Prostate gland (tissue), 2 donors: Measurements from ENCODE around the gene PAFAH2. TPM values are rescaled to one million over a fixed set of nuclear protein-coding genes. Genes with fewer than 3 reads are reported as not detected.

Source experiments
- DNase-seq: peaks from one replicate; pipeline ENCODE4 v3.0.0-alpha.2; 2019; ENCODE audit warnings: low spot score
- H3K27ac ChIP-seq, 2 donors: fragments of 200-600 bp; sonication (generic); 2 replicates each; pipeline ENCODE4 v1.5.1; 2017 to 2019
- H3K27me3 ChIP-seq: fragments of 200-600 bp; sonication (generic); replicated peaks from 2 replicates; pipeline ENCODE4 v1.5.1; 2019; ENCODE audit not compliant: insufficient read depth
- H3K36me3 ChIP-seq, 2 donors: fragments of 200-600 bp; sonication (generic); 1 replicate in 1 of 2; 2 replicates in 1 of 2; pipeline versions ENCODE4 v1.5.1 to v1.8.1; 2017 to 2019
- H3K4me1 ChIP-seq: fragments of 200-600 bp; sonication (generic); replicated peaks from 2 replicates; pipeline ENCODE4 v1.5.1; 2019
- H3K4me3 ChIP-seq, 2 donors: fragments of 200-600 bp; sonication (generic); 2 replicates each; pipeline ENCODE4 v1.5.1; 2017 to 2019
- H3K9me3 ChIP-seq: fragments of 200-600 bp; sonication (generic); 2 replicates; pipeline ENCODE4 v1.5.1; 2017
- POLR2A ChIP-seq: fragments of 450-650 bp; IDR thresholded peaks from one replicate; pipeline ENCODE4 v1.6.1; 2016; ENCODE audit warnings: antibody characterized with exemption, mild to moderate bottlenecking
- POLR2AphosphoS5 ChIP-seq: sonication (generic); formaldehyde crosslinking; IDR thresholded peaks from one replicate; pipeline ENCODE4 v1.6.1; 2017; ENCODE audit warnings: antibody characterized with exemption
- WGBS: methylation state at CpG from one replicate; pipeline ENCODE4 v1.1.5; 2018; 5-methylcytosine and 5-hydroxymethylcytosine counted together
- intact Hi-C: fragments of 100-400 bp; cut with DNase I; formaldehyde crosslinking; loops from one replicate; pipeline ENCODE4 v1.14.2; 2022
- total RNA-seq, 2 donors: library from RNA; depleted of rRNA; stranded (reverse); fragments of >200 nt; gene quantifications; one replicate each; pipeline ENCODE4 v1.1.0, GENCODE V29; 2016
- TF ChIP-seq, protein P1 (sequence below), 4 experiments: fragments of 200-600 bp in 2 of 4; fragments of 450-650 bp in 2 of 4; sonication (generic) in 2 of 4; IDR thresholded peaks; 1 replicate in 3 of 4; 2 replicates in 1 of 4; pipeline ENCODE4 v1.5.1; 2016 to 2019; ENCODE audit warnings: antibody characterized with exemption in 4 of 4, mild to moderate bottlenecking in 2 of 4, moderate library complexity in 2 of 4

PAFAH2 gene
- total RNA-seq, 2 donors from 2014 or later, result 17.4 to 18.7 TPM

DNA sequence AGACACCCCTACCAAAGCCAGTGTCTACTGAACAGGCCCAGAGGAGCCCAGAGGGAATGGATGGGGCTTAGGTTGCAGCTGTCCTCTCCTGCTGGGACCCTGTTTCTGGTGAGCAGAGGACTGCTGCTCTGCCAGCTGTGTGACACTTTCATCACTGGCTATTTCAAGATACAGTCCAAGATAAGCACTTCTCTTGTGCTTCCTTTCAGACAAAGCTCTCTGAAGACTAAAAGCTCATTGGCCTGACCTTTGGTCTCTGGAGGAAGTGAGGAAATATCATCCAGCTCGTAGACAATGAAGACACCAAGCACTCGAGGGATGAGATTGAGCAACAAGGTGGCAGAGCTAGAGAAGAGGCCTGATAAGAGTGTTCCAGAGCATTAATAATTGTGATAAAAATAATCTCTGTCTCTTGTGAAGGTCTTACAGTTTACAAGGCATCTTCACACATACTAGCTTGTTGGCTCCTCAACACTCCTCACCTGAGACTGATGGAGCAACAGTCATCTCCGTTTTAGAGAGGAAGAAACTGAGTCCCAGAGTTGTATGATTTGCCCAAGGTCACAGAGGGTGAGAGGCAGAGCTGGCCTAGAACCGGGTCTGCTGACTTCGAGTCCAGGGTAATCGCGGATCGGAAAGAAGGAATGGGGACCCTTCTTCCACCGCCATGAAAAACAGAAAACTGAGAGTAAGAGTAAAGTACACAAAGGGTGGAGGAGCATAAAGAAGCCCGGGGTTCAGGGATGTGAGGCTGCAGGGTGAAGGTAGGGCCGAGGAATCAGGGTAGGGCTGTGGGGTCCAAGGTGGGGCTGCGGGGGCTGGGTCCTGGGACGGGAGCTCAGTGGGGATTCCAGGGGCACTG is 666 bp downstream of the PAFAH2 start:
- Histone ChIP-seq H3K4me3 (peak overlapping the region; percentile 45 to 59), H3K36me3 (no peaks in the 10 kb centered on the region), H3K27ac (peak overlapping the region; percentile 75 to 79), H3K4me1 (no peaks in the 10 kb centered on the region), H3K9me3 (no peaks in the 10 kb centered on the region), H3K27me3 (no peaks in the 10 kb centered on the region)
- DNase-seq, result no peak
- TF ChIP-seq POLR2A (no peak), POLR2AphosphoS5 (no peak)
- TF ChIP-seq, protein P1, sequence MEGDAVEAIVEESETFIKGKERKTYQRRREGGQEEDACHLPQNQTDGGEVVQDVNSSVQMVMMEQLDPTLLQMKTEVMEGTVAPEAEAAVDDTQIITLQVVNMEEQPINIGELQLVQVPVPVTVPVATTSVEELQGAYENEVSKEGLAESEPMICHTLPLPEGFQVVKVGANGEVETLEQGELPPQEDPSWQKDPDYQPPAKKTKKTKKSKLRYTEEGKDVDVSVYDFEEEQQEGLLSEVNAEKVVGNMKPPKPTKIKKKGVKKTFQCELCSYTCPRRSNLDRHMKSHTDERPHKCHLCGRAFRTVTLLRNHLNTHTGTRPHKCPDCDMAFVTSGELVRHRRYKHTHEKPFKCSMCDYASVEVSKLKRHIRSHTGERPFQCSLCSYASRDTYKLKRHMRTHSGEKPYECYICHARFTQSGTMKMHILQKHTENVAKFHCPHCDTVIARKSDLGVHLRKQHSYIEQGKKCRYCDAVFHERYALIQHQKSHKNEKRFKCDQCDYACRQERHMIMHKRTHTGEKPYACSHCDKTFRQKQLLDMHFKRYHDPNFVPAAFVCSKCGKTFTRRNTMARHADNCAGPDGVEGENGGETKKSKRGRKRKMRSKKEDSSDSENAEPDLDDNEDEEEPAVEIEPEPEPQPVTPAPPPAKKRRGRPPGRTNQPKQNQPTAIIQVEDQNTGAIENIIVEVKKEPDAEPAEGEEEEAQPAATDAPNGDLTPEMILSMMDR (IDR thresholded peaks at IDR 0.05), result no peak
- intact Hi-C loops, result loop anchor here (5.0 kb wide), 1 partner anchor 195 kb away; the partner anchor contains the start of gene SELENON
- WGBS, result 2% methylated on average over 13 of the region's 13 CpGs

GRCh38 chr1:25994402-25995150 is 3.3 kb downstream of the PAFAH2 start:
- intact Hi-C loops, result loop anchor here (5.0 kb wide), 1 partner anchor 192 kb away; the partner anchor contains the start of gene SELENON
- Histone ChIP-seq H3K36me3 (no peaks in the 10 kb centered on the region), H3K27me3 (no peaks in the 10 kb centered on the region), H3K4me3 (no peak overlapping the region), H3K27ac (no peak overlapping the region), H3K4me1 (no peaks in the 10 kb centered on the region), H3K9me3 (no peaks in the 10 kb centered on the region)
- TF ChIP-seq, protein P1 (IDR thresholded peaks at IDR 0.05), result no peak
- TF ChIP-seq POLR2A (no peak), POLR2AphosphoS5 (no peak)
- 92% methylated on average over 3 of the region's 3 CpGs for WGBS
- DNase-seq, result no peak

GRCh38 chr1:25993197-25993951 is 4.5 kb downstream of the PAFAH2 start:
- no peak overlapping the region for H3K27ac ChIP-seq
- intact Hi-C loops, result no loop called here

DNA sequence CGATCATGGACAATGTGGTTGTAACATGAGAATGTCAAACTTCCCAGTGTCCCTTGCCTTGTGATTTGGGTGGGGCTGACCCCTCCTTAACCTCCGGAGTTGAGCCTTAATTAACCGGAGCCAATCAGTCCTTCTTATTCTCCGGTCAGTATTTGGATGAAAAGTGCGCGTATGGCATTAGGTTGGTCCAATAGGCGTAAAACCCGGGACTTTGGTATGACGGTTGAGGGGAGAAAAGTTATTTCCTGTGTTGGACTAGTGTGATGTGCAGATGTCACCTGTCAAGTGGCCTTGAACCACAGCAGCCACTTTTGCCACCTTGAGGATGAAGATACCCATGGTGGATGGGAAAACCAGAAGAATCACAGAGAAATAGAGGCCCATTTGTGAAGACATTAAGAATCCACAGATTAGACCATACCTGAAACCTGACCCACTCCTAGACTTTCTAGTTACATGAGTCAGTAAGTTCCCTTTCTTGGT is 5.1 kb downstream of the PAFAH2 start:
- 93% methylated on average over 9 of the region's 9 CpGs for WGBS
- H3K36me3 ChIP-seq, result no peaks in the 10 kb centered on the region
- no peak overlapping the region for H3K27ac ChIP-seq
- TF ChIP-seq POLR2A, result no peak
- no peak for TF ChIP-seq POLR2AphosphoS5
- H3K27me3 ChIP-seq, result no peaks in the 10 kb centered on the region
- no peaks in the 10 kb centered on the region for H3K4me1 ChIP-seq
- no peak overlapping the region for H3K4me3 ChIP-seq
- no peaks in the 10 kb centered on the region for H3K9me3 ChIP-seq
- intact Hi-C loops, result no loop called here
- DNase-seq, result no peak

More at GRCh38 chr1:25993197-25993951, 4.5 kb downstream of the PAFAH2 start:
- 82% methylated on average over 8 of the region's 8 CpGs for WGBS
- Histone ChIP-seq H3K4me1 (no peaks in the 10 kb centered on the region), H3K36me3 (no peaks in the 10 kb centered on the region), H3K27me3 (no peaks in the 10 kb centered on the region), H3K9me3 (no peaks in the 10 kb centered on the region), H3K4me3 (no peak overlapping the region)
- TF ChIP-seq POLR2AphosphoS5 (no peak), POLR2A (no peak)
- TF ChIP-seq, protein P1 (IDR thresholded peaks at IDR 0.05), result no peak
- no peak for DNase-seq
